ENCODE data around the gene TMCO5A. TPM values are rescaled to one million over a fixed set of nuclear protein-coding genes. Genes with fewer than 3 reads are reported as not detected.

Gene TMCO5A
- total and polyA plus RNA-seq, 10 donors = not detected

- WGBS, 5 donors = 82 to 92% (median 87%) methylated on average over 11 of the region's 11 CpGs
- H3K9me3 ChIP-seq = no peaks in the 10 kb centered on the region
- no peak overlapping the region for H3K27ac ChIP-seq
- no peak overlapping the region for H3K4me3 ChIP-seq
- TF ChIP-seq POLR2A (IDR thresholded peaks at IDR 0.05) (no peak), CTCF (IDR thresholded peaks at IDR 0.05 in 8 of 11, conservative IDR thresholded peaks at IDR 0.05 in 3 of 11) (no peak), POLR2AphosphoS5 (IDR thresholded peaks at IDR 0.05) (no peak)
- H3K4me1 ChIP-seq = no peaks in the 10 kb centered on the region
- no peaks in the 10 kb centered on the region for H3K36me3 ChIP-seq
- intact Hi-C loops (cut with DNase I; ENCODE audit: low total_unique reads) = no loop called here
- DNase-seq = no peak
- H3K27me3 ChIP-seq (replicated peaks in 1 of 7) = peaks cover 0 to 9% (median 0%) of the 10 kb centered on the region in 7 donors
Observed at GRCh38 chr15:37903919-37904625, 30.4 kb upstream of the TMCO5A start.

DNA sequence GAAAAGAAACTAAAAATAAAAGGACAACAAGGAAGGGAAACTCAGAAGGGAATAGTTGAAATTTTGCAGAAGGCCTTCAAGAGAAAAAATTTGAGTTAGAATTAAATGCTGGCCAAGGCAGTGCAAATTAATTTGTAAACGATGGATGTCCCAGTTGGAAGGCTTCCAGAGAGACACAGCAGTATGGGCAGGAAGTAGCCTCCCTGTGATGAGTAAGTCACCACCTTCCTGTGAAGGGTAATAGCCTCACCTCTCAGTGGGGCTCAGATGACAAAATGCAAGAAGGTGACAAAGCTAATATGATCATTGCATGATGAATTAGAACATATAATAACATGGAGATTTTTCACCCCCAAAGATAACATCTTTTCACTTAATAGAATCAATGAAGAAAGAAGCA, 27.3 kb upstream of the TMCO5A start:
- intact Hi-C loops (cut with DNase I; ENCODE audit: low total_unique reads) = no loop called here
- no peak for DNase-seq
- peaks cover 0 to 9% (median 0%) of the 10 kb centered on the region in 7 donors for H3K27me3 ChIP-seq (replicated peaks in 1 of 7)
- no peak for TF ChIP-seq CTCF (IDR thresholded peaks at IDR 0.05 in 8 of 11, conservative IDR thresholded peaks at IDR 0.05 in 3 of 11)
- no peak for TF ChIP-seq POLR2A (IDR thresholded peaks at IDR 0.05)
- no peak for TF ChIP-seq POLR2AphosphoS5 (IDR thresholded peaks at IDR 0.05)
- 26 to 57% (median 35%) methylated on average over 1 of the region's 1 CpG for WGBS, 5 donors
- no peaks in the 10 kb centered on the region for H3K9me3 ChIP-seq
- H3K27ac ChIP-seq = no peak overlapping the region
- H3K4me3 ChIP-seq = no peak overlapping the region
- H3K36me3 ChIP-seq = no peaks in the 10 kb centered on the region
- no peaks in the 10 kb centered on the region for H3K4me1 ChIP-seq

GRCh38 chr15:37921527-37922385, 12.7 kb upstream of the TMCO5A start:
- TF ChIP-seq POLR2A (IDR thresholded peaks at IDR 0.05) (no peak), CTCF (IDR thresholded peaks at IDR 0.05 in 8 of 11, conservative IDR thresholded peaks at IDR 0.05 in 3 of 11) (no peak), POLR2AphosphoS5 (IDR thresholded peaks at IDR 0.05) (no peak)
- intact Hi-C loops (cut with DNase I; ENCODE audit: low total_unique reads) = no loop called here
- WGBS, 5 donors = 68 to 84% (median 81%) methylated on average over 5 to 6 of the region's 6 CpGs
- Histone ChIP-seq H3K4me3 (no peak overlapping the region), H3K27ac (no peak overlapping the region), H3K36me3 (no peaks in the 10 kb centered on the region), H3K9me3 (peaks cover 0 to 17% (median 8%) of the 10 kb centered on the region in 8 donors), H3K4me1 (no peaks in the 10 kb centered on the region), H3K27me3 (replicated peaks in 1 of 7) (peaks cover 0 to 15% (median 0%) of the 10 kb centered on the region in 7 donors)
- DNase-seq = no peak

DNA sequence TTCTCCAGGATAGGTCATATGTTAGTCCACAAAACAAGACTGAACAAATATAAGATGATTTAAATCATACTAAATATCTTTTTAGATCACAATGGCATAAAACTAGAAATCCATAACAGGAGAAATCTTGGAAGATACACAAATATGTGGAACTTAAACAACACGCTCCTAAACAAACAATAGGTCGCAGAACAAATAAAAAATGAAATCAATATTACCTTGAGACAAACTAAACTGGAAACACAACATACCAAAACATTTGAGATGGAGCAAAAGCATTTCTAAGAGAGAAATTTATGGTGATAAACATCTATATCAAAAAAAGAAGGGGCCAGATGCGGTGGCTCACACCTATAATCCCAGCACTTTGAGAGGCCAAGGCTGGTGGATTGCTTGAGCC, 8.3 kb upstream of the TMCO5A start:
- DNase-seq = no peak
- Histone ChIP-seq H3K4me3 (no peak overlapping the region), H3K36me3 (no peaks in the 10 kb centered on the region), H3K9me3 (peaks cover 0 to 17% (median 8%) of the 10 kb centered on the region in 8 donors), H3K4me1 (no peaks in the 10 kb centered on the region), H3K27me3 (replicated peaks in 1 of 7) (peaks cover 0 to 13% (median 0%) of the 10 kb centered on the region in 7 donors), H3K27ac (no peak overlapping the region)
- 82 to 96% (median 90%) methylated on average over 3 of the region's 3 CpGs for WGBS, 5 donors
- TF ChIP-seq CTCF (IDR thresholded peaks at IDR 0.05 in 8 of 11, conservative IDR thresholded peaks at IDR 0.05 in 3 of 11) = no peak
- no peak for TF ChIP-seq POLR2AphosphoS5 (IDR thresholded peaks at IDR 0.05)
- intact Hi-C loops (cut with DNase I; ENCODE audit: low total_unique reads) = no loop called here
